GM19455 (cell line): Measurements from ENCODE around the gene PTRH1.

Experiments
- ATAC-seq: cut with Tn5 transposase; IDR thresholded peaks from one replicate; pipeline ENCODE4 v1.9.1; 2021; ENCODE audit not compliant: unreplicated experiment

The PTRH1 gene

DNA sequence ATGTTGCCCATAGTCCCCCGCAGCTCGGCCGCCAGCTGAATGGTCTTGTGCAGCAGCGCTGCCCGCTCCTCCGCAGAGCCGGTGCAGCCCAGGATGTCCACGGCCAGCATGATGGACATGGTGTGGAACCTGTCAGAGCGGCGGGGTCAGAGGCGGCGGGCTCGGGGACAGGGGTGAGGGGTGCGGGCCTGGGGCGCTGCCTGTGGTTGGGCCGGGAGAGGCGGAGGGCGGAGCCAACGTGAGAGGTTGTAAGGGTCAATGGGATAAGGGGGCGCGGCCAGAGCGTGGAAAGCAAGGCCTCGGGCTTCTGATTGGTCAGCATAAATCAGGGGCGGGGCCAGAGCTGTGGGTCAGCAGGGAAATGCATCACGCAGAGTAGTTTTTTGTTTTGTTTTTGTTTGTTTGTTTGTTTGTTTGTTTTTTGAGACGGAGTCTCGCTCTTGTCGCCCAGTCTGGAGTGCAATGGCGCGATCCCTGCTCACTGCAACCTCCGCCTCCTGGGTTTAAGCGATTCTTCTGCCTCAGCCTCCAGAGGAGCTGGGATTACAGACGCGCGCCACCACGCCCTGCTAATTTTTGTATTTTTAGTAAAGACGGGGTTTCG is 26.5 kb upstream of the PTRH1 start:
- no peak for ATAC-seq

DNA sequence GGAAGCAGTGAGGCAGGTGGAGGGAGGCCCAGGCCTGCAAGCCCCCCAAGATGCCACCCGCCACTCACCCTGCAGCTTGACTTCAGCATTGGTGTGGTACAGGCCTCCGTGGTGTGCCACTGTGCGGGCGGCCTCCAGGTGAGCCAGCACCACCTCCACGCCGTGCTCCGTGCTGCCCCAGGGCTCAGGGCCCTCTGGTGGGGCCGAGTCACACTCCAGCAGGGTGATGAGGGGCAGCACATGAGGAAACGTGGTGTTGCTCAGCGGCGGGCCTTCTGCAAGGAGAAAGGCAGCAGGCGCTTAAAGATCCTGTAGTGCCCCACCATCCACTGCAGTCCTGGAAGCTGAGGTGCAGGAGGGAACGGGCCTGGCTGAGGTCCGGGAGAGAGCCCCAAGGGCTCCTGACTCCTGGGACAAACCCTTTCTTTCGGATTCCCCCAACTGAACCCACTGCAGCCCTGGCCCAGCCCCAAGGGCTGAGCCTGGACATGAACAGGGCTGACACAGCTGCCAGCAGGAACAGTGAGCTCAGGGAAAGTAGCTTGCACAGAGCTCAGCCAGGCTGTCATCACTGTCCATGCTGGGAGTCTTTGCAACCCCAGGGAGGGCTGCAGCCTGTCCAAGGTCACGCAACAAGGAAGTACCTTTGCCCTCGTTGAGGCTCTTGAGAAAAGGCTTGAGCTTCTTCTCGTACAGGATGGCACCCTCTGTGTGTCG is 24.3 kb upstream of the PTRH1 start:
- ATAC-seq, result no peak

DNA sequence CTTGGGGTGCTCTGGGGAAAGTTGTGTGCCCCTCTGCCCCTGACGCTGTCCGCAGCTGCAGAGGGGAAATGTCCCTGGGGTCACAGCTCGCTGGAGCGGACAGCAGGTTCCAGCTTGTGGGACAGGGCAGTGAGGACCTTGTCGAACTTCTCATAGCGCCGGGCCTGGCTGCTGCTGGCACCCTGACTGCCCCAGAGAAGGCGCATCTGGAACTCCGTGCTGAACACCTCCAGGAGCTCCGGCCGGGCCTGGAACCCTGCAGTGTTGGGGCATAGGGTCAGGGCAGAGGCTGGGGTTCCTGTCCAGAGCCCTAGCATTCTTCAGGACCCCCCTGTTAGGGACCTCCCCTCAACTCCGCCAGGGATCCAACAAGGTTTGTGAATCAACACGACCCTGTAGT is 23.2 kb upstream of the PTRH1 start:
- no peak for ATAC-seq

DNA sequence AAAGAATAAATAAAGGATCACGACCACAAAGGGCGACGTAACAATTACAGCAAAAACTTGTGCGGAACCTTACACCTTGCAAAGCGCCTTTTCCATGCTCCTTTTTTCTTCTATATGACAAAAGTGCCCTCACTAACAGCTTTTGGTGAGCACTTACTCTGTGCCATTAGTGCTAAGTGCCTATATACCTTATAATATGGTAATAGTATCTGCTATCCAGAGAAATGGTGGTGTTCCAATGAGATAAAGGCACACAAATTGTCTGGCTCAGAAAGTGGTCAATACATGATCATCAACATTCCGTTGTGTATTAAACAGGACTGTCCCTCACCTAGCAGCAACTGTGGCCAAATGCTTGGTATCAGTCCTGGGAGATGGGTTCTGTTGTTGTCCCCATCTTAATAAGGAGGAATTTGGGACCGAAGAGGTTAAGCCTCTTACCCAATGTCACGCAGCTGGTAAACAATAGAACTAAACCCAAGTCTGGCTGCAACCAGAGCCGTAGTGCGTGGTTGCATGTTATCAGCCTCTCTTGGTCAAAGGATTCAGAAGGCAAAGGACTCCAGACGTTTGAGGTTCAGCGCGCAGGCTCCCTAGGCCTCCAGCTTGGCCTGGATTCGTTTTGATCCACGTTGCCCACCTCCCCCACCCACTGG is 20.2 kb upstream of the PTRH1 start:
- no peak for ATAC-seq

DNA sequence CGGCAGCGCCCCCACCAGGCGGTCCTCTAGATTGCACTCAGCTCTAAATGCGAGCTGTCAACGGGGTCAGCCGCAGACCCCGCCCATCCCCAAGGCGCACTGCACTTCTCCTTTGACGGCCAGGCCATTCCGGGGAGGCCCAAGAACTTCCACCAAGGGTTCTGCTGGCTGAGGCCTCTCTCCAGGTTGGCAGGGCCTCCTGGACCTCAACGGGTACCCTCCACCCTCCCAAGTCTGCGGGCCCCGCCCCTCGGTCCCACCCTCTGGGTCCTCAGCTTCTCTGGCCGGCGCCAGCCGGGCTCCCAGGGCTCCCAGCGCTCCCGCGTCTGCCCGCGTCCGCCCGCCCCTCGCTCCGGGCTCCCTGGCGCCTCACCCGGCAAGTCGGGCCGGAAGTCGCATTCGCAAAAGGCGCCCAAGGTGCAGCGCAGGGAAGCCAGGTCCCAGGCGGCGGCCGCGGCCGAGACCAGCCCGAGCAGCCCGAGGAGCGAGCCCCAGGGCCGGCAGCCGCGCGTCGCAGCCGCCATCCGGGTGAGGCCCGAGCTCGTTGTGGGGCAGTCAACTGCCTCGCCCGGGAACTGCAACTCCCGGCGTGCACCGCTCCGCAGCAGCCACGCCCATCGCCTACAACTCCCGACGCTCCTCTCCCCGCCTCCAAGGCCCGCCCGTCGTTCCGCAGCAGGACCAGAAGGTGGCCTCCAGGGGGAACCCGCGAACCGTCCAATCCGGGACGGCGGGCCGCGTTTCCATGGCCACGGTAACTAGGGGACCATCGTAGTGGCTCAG is 19.5 kb upstream of the PTRH1 start, which contains the start of gene TOR2A:
TSS of gene TOR2A (minus strand) at position 548 of the 783 bp plus-strand sequence. CDS start at position 524, 24 bp downstream.
- peak; percentile 87 for ATAC-seq

DNA sequence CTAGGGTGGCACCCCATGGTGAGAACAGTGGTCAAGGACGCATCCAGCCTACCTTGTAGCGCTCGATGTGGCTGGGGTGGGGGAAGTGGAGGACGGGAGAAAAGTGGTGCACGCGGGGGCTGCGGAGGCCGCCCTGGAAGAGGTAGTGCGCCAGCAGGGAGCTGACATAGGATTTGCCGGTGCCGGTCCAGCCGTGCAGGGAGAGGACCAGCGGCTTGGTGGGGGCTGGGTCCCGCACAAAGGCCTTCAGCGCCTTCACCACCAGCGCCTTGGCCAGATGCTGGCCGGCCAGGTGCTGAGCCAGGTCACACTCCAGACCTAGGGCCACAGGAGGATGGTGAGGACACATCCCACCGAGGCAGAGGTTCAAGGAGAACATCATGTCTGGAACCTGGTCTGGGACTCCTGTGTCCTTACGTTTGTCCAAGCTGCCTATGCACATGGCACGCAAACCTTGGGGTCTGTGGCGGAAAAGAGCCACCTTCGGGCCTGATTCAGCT is 18.8 kb upstream of the PTRH1 start:
- no peak for ATAC-seq

DNA sequence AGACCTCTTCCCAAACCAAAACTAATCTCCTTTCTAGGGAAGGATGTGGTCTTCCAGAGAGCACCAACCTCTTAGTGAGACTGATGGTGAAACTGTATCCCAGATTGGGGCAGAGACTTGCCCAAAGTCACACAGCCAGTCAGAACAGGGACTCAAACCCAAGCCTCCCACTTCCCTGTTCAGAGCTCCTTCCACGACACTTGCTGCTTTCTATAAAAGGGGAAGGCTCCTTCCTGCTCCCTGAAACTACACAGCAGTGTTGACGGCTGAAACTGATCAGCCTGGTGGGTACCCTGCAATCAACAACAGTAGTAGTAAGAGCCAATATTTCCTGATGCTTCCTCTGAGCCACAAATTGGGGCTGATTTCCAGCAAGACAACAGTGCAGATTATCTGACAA is 18.2 kb upstream of the PTRH1 start:
- ATAC-seq, result no peak

DNA sequence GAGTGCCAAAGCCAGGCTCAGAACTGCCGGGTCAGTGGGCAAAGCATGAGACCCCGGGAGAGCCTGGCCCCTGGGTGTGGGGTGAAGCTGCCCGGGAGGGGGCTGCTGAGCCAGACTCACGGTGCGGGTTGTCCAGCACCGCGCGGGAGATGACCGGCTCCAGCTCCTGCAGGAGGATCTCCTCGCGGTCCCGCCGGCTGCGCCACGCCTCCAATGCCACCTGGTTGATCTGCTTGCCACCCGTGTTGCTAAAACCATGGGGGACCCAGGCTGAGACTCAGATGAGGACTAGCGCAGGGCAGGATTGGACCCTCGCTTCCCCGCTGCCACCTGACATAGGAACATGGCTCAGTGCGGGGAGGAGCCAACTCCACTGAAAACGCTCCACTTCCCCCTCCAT is 17.0 kb upstream of the PTRH1 start:
- no peak for ATAC-seq

DNA sequence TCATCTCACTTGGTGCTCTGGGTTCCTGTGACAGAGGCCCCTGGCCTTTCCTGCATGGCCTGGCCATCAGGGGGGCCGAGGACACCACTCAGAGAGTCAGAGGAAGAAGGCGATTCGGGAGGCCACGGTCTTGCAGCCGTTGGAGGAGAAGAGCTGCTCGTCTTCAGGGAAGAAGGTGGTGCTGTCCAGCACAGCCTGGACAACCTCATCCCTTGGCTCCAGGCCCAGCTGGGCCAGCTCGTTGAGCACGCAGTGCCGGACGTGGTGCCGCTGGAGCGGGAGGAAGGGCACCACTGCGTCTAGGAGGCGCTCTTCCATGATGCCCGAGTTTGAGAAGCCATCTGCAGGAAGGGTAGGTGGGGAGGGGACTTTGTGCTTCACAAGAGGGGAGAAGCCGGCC is 16.5 kb upstream of the PTRH1 start:
- ATAC-seq, result no peak

DNA sequence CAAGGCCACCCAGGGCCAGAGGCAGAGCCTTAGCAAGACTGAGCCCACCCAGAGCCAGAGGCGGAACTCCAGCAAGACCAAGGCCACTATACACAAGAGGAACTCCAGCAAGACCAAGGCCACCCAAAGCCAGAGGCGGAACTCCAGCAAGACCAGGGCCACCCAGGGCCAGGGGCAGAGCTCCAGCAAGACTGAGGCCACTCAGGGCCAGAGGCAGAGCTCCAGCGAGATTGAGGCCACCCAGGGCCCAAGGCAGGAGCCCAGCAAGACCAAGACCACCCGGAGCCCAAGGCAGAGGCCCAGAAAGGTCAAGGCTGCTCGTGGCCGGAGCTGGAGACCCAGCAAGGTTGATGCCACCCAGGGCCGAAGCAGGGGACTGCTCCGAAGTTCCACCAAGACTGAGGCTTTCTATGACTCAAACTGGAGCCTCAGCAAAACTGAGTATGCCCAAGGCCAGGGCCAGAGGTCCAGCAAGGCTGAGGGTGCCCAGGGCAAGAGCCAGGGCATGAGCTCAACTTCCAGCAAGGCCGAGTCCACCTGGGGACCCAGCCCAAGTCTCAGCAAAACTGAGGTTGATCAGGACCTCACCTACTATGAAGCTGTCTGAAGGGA is 15.4 kb upstream of the PTRH1 start:
- no peak for ATAC-seq

DNA sequence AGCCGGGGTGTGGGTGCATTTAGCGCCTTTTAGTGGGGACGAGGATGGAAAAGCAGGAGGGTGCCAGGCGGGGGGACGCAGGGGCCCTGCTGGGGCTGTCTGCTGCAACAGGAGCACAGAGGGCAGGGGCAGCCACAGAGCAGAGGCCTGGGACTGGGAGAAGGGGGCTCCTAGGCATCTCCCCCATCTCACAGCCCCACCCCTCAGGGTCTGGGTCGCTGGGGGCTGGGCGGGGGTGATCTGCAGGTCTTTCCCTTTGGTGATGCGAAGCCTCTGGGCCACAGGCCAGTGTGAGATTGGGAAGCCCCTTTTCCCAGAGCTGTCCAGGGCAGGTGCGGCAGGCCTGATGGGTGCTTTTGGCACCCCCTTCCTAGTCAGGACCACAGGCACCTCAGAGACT is 14.8 kb upstream of the PTRH1 start:
- ATAC-seq, result no peak

DNA sequence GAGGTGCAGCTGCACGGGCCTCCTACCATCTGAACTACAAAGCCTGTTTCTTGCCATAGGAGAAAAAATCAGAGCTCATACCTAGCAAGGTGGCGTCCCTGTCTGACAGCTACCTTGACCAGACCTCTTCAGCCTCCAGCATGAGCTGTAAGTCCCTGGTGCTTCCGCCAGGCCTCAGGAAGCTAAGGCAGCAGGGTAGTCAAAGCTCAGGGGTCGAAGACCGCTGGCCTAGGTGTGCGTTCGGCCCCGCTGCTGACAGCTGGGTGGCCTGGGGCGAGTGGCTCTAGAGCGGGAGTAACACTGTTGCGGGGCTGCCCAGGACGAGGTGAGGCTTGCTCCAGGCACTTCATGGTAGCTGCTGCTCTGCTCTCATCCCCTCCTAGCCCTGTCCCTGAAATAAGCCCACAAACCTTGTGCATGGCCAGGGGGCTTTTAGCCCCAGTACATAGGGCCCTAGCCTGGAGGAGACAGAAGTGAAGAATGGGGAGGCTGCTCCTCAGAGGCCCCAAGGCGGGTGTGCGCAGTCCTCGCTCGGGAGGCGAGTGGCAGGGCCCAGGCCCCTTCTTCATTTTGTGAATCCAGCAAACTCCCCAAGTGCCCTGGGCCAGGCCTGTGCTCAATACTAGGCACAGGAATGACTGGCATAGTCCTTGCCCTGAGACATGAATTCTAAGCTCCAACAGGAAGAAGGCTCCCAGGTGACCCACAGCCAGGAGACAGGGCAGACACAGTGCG is 14.2 kb upstream of the PTRH1 start:
- no peak for ATAC-seq

DNA sequence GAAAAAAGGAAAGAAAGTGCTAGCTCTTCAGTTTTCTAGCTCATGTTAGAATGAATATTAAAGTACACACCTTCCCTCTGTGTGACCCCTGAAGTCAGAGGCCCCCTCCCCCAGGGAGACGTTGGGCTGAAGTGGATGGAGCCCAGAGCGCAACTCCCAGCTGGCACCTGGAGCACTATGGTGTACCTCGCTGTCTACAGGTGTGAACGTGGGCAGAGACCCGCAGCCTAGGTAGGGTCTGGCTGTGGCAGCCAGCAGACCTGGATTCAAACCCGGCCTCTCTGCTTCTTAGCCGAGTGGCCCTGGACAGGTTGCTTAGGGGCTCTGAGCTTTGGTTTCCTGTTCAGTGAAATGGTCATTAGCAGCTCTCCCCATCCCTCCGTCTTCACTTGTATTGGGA is 13.3 kb upstream of the PTRH1 start:
- no peak for ATAC-seq

DNA sequence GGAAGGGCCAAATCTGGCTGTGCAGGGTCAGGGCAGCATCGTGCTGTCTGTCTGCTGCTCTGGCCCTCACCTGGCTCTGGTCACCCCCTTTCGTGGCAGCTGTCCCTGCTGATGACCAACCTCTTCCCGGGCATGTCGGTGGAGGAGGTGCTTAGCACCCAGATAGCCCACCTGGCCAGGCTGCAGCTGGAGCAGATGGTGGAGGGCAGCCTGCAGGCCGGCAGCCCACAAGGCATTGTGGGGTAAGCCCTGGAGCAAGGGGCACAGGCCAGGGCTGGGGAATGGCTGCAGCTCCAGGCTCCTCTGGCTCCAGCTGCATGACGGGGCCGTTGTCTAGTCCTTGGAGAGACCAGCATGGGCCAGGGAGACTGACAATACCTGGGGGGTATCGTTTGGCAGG is 11.4 kb upstream of the PTRH1 start:
- ATAC-seq, result no peak

DNA sequence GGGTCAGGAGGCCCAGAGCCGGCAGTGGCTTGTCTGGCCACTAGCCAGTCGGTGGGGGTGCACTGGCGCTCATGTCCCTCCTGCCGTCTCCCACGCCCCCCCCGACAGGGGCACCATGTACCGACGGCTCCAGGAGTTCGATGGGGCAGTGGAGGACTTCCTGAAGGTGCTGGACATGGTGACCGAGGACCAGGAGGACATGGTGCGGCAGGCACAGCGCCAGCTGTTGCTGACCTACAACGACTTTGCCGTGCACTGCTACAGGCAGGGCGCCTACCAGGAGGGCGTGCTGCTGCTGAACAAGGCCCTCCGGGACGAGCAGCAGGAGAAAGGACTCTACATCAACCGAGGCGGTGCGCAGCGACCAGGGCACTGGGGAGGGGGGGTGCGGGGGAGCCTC is 8.5 kb upstream of the PTRH1 start:
- no peak for ATAC-seq

DNA sequence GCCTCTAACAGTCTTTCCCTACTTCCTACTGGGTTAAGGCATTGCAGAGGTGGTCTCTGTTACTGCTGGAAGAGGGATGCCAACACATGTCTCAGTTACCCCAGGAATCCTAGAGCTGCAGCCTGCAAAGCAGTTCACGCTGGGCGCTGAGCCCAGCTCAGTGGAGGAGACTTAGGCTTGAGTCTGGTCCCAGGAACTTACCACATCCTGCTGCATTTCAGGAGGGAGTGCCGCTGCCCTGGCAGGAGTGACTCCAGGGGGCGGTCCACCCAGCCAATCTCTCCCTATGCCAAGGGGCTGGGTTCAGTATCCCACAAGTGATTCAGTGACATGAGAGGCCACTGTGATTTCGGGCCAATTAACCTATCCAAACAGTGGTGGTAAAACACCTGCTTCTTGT is 8.0 kb upstream of the PTRH1 start:
- no peak for ATAC-seq

DNA sequence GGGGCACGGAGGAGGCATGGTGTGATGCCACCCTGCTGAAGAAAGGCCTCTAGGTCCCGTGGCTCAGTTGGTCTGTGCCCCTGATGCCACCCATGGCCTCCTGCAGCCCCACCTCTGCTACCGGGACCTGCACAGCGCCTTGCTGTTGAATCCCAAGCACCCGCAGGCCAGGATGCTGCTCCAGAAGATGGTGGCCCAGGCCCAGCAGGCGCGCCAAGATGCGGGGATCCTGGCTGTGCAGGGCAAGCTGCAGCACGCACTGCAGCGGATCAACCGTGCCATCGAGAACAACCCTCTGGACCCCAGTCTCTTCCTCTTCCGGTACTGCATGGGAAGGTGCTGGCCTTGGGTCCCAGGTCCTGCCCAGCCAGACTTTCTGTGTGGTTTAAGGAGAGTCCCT is 7.5 kb upstream of the PTRH1 start:
- no peak for ATAC-seq

DNA sequence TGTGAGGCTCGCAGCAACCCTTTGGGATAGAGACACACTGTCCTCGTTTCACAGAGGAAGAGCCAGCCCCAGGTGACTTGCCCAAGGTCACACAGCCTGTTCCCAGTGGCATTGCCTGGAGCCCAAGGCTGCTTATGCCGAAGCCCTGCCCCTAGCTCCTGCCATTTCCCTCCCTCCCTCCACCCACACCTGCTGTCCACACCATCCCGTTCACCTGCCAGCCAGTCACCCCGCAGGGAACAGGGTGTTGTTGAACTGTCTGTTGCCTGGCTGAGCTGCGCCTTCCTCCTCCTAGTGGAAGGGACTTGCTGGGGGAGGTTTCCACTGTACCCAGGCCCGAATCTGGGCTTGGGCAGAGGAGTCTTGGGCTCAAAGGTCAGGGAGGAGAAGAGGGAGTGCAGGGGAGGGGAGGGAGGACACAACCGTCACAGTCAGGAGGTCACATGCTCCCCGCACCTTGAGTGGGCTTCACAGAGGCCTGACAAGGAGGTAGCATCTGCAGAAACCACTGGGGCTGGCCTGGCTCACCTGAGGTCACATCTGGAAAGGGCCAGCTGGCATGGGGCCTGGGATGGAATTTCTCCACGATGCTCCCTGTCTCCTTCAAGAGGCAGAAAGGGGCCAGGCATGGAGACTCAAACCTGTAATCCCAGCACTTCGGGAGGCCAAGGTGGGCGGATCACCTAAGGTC is 6.7 kb upstream of the PTRH1 start:
- ATAC-seq, result no peak

DNA sequence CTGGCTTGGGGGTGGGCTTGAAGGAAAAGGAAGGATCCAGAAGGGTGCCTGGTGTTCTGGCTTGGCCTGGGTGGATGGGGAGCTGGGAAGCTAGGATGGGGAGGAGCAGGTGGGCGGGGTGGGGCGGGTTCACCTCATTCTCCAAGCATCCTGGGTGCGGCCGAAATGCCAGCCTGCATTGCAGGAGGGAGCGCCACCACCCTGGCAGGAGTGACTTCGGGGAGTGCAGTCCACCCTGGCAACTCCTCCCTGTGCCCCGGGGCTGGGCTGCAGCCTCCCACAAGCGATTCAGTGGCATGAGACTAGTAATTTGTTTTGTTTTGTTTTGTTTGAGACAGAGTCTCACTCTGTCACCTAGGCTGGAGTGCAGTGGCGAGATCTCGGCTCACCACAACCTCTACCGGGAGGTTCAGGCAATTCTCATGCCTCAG is 5.9 kb upstream of the PTRH1 start:
- ATAC-seq, result no peak

DNA sequence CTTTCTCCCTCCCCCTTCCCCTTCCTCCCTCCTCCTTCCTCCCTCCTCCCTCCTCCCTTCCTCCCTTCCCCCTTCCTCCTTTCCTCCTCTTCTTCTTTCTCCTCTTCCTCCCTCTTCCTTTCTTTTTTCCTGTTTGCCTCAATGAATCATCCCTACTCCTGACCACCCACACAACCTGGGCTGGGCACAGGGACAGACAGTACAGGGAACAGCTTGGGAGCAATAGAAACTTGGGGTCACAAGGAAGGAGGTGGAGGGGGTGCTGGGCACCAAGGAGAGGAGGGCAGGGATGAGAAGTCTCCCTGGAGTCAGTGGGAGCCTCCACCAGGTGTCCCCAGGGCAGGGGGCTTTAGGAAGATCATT is 5.4 kb upstream of the PTRH1 start:
- ATAC-seq, result no peak
